ENCODE data around the gene SYVN1.

The SYVN1 gene

GRCh38 chr11:65112546-65113360 is 21.6 kb downstream of the SYVN1 start:
- peak; percentile 76 for DNase-seq (ENCODE audit: low spot score)

- DNase-seq (ENCODE audit: low spot score), result peak; percentile 95
These were observed 22.4 kb downstream of the SYVN1 start, which contains the start of gene TM7SF2 for GRCh38 chr11:65111744-65112545. TM7SF2 (plus strand) TSS chr11:65111872; CDS start chr11:65112016, 144 bp downstream.

GRCh38 chr11:65111159-65111743 is 23.1 kb downstream of the SYVN1 start:
- no peak for DNase-seq (ENCODE audit: low spot score)

- DNase-seq (ENCODE audit: low spot score), result peak; percentile 90
These were observed 23.9 kb downstream of the SYVN1 start for GRCh38 chr11:65110354-65110861.

GRCh38 chr11:65109231-65110198 is 24.8 kb downstream of the SYVN1 start:
- DNase-seq (ENCODE audit: low spot score), result no peak

GRCh38 chr11:65108469-65109123 is 25.7 kb downstream of the SYVN1 start:
- DNase-seq (ENCODE audit: low spot score), result no peak

- no peak for DNase-seq (ENCODE audit: low spot score)
These were observed 26.4 kb downstream of the SYVN1 start for GRCh38 chr11:65107751-65108468.

GRCh38 chr11:65107078-65107477 is 27.2 kb downstream of the SYVN1 start:
- no peak for DNase-seq (ENCODE audit: low spot score)

GRCh38 chr11:65104628-65105027 is 29.7 kb downstream of the SYVN1 start:
- DNase-seq (ENCODE audit: low spot score), result no peak

- no peak for DNase-seq (ENCODE audit: low spot score)
These were observed 30.8 kb downstream of the SYVN1 start for GRCh38 chr11:65103476-65103875.

GRCh38 chr11:65102142-65103095 is 31.9 kb downstream of the SYVN1 start:
- no peak for DNase-seq (ENCODE audit: low spot score)

GRCh38 chr11:65100674-65101350 is 33.5 kb downstream of the SYVN1 start:
- no peak for DNase-seq (ENCODE audit: low spot score)

- DNase-seq (ENCODE audit: low spot score), result no peak
These were observed 37.4 kb downstream of the SYVN1 start for GRCh38 chr11:65096926-65097325.

GRCh38 chr11:65095974-65096806 is 38.1 kb downstream of the SYVN1 start, which contains the start of gene VPS51:
VPS51 (plus strand) TSS chr11:65096214; CDS start chr11:65096251, 37 bp downstream.
- DNase-seq (ENCODE audit: low spot score), result peak; percentile 86

- DNase-seq (ENCODE audit: low spot score), result no peak
These were observed 38.9 kb downstream of the SYVN1 start for GRCh38 chr11:65095427-65095826.

GRCh38 chr11:65090628-65091027 is 43.7 kb downstream of the SYVN1 start:
- DNase-seq (ENCODE audit: low spot score), result no peak

GRCh38 chr11:65089621-65090020 is 44.7 kb downstream of the SYVN1 start:
- DNase-seq (ENCODE audit: low spot score), result no peak

Data from CD4-positive, alpha-beta T cell treated with Interleukin-6 at 100 ng/mL for 8 hours (primary cell).